Stromal cell of bone marrow (primary cell): Measurements from ENCODE around the gene VAV2.

ENCODE experiments used
- DNase-seq: peaks from one replicate; pipeline ENCODE4 v3.0.0-alpha.2; 2012; ENCODE audit warnings: low read depth

VAV2 gene

GRCh38 chr9:133875131-133875530, 117.0 kb downstream of the VAV2 start:
- no peak for DNase-seq

DNA sequence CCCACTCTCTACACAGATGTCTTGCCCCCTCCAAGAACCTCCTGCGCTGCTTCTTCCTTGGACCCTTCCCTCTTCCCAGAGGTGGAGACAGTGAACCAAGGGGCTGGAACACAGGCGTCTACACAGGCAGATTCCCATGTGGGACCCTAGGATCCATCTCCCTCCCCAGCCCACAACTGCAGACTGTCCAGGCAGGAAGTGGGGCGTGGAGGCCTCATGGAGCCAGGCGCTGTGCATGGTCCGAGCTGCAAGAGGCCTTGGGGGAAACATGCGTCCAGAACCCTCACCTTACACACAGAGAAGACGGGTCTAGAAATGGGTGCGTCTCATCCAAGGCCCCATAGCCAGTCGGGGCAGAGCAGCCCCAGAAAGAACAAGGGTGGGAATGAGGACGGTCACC, 117.5 kb downstream of the VAV2 start:
- DNase-seq, result no peak

- DNase-seq, result no peak
Observed at GRCh38 chr9:133874060-133874657, 118.0 kb downstream of the VAV2 start.

DNA sequence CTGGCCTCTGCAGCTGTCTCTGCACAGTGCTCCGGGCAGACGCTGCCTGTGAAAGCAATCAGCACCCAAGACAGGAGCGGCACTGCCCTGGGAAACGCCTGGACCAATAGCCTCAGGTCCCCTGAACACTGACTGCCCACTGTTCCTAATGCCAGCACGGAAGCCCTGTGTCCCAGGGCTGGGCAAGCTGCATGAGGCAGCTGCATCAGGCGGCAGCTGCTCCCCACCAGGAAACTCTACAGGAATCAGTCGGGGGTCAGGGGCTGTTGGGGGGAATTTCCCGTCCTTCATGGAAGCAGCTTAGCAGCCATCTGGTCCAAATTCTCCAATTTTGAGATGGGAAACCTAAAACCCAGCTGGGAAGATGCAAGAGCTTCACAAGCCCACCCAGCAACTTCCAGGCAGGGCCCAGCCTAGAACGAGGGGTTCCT, 118.6 kb downstream of the VAV2 start:
- DNase-seq, result no peak

- no peak for DNase-seq
Observed at GRCh38 chr9:133873009-133873408, 119.1 kb downstream of the VAV2 start.

DNA sequence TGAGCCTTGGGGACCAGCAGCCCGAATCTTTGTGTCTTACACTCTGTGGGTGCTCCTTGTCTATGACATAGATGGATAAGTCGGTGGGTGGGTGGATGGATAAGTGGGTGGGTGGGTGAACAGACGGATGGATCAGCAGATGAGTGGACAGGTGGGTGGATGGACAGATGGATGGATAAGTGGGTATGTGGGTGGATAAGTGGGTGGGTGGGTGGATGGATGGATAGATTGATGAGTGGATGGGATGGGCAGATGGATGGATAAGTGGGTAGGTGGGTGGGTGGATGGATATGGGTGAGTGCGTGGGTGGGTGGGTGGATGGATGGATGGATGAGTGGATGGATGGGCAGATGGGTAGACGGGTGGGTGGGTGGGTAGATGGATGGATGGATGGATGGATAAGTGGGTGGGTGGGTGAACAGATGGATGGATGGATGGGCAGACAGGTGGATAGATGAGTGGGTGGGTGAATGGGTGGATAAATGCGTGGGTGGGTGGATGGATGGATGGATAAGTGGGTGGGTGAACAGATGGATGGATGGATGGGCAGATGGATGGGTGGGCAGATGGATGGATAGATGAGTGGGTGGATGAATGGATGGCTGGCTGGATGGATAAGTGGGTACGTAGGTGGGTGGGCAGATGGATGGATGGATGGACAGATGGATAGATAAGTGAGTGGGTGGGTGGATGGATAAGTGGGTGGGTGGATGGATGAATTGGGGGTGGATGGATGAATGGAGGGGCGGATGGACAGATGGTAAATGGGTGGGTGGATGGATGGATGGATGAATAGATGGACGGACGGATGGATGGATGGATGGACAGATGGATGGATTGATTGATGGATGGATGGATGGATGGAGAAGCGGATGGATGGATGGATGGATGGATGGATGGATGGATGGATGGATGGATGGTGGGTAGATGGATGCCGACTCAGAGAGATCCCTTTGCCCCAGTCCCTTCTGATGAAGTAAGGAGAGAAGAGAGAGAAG, 121.2 kb downstream of the VAV2 start:
- no peak for DNase-seq

- no peak for DNase-seq
Observed at GRCh38 chr9:133869674-133870405, 122.3 kb downstream of the VAV2 start.

DNA sequence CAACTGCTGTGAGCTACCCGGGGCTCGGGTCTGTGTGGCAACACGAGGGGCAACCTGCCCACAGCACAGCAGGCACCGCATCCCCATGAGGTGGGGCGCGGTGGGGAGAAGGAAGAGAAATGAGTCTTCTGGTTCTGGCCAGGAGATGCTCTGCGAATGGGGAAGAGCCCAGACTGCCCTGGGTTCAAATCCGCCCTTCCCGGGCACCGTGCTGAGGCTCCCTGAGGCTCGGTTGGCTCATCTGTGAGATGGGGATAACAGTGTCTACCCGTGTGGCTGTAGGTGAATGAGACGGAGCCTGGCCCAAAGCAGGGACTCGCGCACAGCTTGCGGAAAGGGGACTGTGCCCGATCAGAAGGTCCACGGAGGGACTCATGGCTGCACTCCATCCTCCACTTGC, 123.9 kb downstream of the VAV2 start:
- no peak for DNase-seq

GRCh38 chr9:133866946-133867345, 125.2 kb downstream of the VAV2 start:
- DNase-seq, result no peak

DNA sequence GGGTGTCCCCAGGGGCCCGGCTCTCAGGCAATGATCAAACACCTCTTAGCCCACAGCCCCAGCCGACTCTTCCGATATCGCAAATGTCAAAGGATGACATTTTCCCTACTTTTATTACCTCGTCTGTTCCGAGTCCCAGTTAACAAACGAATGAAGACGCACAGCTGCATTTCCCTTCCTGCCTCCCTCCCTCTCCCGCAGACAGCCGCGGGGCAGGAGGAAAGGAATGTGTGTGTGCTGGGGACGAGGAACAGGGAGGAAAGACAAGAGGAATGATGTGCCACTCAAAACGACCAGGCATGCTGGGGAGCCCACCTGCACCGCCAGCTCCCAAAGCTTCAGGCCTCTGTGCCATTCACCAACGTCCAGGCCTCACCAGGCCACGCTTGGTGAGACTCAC, 128.1 kb downstream of the VAV2 start:
- DNase-seq, result no peak

DNA sequence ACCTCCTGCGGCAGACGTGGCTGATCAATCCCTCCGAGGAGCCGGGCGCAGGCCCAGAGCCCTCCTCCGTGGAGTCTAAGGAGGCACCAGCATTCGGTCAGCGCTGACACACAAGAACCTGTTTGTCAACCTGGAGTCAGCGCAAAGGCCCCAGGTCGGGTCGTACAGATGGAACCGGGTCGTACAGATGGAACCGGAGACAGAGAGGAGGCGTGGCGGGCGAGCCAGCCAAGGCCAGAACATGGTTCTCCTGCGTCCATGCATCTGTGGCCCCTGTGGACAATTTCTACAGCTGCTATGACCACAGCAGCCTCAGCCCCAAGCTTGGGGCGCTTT, 128.9 kb downstream of the VAV2 start:
- DNase-seq, result no peak

DNA sequence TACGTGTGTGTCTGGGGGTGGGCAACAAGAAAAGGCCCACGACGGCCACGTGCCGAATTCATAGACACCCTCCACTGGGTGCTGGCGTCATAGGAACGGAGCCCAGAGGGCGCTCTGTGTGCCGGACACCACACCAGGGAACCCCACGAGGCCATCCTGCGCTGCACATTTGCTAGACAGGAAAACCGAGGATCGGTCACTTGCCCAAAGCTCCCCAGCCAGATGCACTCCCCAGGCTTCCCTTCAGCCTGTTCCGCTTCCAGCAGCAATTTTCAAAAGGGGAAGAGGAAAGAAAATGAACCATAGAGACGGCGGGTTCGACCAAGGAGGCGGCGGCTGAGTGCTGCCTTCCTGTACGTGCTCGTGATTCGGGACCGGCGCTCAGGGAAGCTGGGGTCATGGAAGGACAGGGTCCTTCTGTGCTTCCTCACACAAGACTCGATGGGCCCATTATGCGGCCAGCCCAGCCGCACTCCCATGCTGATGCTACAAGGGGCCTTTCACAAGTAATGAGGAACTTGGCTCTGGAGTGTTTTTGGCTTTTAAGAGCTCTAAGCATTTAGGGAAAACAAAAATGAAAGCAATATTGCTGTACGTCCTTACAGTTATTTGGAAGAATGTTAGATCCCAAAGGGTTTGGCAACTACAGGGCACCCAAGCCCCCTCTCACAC, 129.4 kb downstream of the VAV2 start:
- DNase-seq, result no peak

GRCh38 chr9:133861692-133862091, 130.4 kb downstream of the VAV2 start:
- no peak for DNase-seq

DNA sequence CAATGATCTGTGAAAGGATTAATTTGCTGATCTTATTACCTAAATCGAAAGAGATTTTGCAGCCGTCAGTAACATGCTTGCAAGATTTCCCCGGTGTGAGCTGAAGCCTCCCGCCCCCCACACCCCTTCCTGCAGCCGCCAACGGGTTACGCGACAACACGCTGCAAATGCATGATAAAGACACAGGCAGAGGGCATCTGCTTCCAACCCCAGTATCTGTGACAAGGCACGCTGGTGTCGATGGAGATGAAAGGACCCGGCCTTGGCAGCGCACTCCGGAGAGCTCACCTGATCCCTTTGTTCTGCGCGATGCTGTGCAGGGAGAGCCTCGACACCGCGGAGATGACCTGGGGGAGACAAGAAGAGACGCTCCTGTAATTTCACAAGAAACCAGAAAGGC, 131.0 kb downstream of the VAV2 start:
- no peak for DNase-seq

DNA sequence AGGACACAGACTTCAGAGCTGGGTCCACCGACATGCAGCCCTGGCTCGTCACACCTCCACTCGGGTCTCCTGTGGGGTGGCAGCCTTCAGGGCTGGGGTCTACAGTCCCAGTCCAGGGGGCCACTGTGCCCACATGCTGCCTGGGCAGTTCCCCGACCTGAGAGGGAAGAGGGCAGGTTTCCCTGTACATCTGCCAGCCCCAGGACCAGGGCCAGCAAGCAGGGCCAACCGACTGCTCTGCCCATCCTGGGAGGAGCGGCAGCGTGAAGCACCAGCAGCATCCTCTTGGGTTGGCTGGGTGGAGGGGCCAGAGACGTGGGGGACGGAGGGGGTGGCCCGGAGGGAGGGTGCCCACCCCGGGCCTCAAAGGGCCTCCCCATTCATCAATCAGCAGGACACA, 133.4 kb downstream of the VAV2 start:
- no peak for DNase-seq

DNA sequence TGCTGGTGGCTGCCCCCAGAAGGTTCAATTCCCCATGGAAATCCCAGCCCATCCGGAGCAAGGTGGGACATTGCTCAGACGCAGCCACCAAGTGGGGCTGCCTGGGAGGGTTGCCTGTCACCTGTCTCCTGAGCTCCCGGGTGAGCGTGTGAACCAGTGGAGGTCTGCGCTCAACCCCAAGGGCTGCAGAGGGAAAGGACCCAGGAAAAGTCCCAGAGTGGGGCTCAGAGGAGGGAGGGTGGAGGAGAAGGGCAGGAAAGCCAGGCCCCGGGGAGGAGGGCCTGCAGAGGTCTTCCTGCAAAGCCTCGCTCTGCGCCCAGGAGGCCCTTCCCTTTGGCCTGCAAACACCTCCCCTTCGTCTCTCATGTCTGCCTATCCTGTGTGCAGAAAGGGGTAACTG, 134.5 kb downstream of the VAV2 start:
- DNase-seq, result no peak

- no peak for DNase-seq
Observed at GRCh38 chr9:133856798-133857197, 135.3 kb downstream of the VAV2 start.

DNA sequence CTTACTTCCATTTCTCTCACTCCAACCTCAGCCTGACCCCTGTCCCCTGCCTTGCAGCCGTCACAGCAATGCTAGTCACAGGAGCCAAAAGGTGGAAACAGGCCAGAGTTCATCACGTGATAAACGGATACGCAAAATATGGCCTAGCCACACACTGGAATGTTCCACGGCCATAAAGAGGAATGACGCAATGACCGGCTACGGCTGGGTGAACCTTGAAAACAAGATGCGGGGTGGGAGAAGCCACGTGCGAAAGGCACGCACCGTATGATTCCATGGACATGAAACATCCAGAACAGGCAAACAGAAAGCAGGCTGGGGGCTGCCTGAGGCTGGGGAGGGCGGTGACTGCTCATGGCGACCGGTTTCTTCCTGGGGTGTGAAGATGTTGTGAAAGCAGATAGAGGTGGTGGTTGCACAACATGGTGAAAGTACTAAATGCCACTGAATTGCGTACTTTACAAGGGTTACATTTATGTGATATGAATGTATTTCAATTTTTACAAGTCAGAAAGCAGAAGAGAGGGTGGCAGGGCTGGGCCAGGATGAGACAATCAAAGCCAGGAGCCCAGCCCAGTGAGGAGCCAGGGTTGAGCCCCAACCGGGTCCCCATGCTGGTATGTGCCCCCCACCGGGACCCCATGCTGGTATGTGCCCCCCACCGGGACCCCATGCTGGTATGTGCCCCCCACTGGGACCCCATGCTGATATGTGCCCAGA, 136.2 kb downstream of the VAV2 start:
- DNase-seq, result peak; percentile 23

DNA sequence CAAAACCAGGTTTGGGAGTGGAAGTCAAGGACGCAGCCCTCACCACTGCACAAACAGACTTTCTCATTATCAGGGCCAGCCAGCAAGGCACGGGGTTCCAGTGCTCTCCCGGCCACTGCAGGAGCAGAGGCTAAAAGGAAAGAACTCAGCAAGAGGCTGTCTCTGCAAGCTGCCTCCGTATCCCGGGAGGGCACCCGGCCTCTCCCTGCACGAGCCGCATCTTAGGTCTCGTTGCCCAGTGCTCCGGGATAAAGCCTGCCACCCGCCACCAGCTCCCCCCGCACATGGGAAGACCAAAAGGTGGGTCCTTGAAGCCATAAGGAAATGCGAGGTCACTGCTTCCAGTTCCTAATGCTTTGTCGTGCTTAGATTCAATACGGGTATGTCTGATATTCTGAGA, 136.8 kb downstream of the VAV2 start:
- no peak for DNase-seq

DNA sequence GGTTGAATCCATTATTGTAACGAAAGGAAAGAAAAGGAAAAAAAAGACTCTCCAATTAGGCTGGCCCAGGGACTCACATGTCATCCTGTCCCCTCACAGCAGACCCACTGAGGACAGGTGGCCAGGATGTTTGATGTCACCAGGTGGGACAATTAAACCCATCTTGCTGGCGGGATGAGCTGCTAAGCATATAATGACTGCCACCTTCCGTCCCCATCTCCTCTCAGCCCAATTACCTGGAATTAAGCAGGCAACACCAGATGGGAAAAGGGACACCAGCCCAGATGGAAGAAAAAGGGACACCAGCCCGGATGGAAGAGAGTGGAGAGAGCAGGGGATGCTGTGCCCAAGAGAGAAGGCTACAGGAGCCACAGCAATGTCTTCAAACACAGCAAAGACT, 137.4 kb downstream of the VAV2 start:
- DNase-seq, result no peak

GRCh38 chr9:133854048-133854447, 138.1 kb downstream of the VAV2 start:
- DNase-seq, result no peak

GRCh38 chr9:133853331-133853730, 138.8 kb downstream of the VAV2 start:
- no peak for DNase-seq
